Liver (tissue), 3 donors: ENCODE measurements around the gene IQCK.

Source experiments
- CTCF ChIP-seq: fragments of 150-350 bp; IDR thresholded peaks from 2 replicates; pipeline ENCODE4 v1.5.1; 2017; ENCODE audit warnings: improper control_type of control experiment, low read depth, low read length; ENCODE audit not compliant: missing input control
- NR2F2 ChIP-seq: IDR thresholded peaks from 2 replicates; pipeline ENCODE4 v1.6.1; 2016; ENCODE audit warnings: antibody characterized with exemption
- RAD21 ChIP-seq, 2 donors: IDR thresholded peaks; 2 replicates each; pipeline ENCODE4 v1.6.1; 2016; ENCODE audit warnings: antibody characterized with exemption in 2 of 2, mild to moderate bottlenecking in 2 of 2
- donor health status: healthy.
- donor health status: healthy.

DNA sequence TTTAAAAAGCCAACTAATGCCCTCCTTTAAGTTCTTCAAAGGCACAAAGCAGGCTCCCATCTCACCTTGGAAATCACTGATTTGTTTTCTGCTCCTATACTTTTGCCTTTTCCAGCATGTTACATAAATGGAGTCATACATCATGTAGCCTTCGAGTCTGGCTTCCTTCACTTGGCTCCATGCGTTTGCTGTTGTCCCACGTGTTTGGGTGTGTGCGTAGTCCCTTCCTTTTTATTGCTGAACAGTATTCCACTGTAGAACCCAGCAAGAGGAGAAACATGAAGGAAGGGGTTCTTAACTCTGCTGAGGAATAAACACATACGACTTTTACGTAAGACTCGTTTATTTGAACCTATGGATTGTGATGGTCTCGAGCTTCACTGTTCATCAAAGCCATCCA, 84.5 kb downstream of the IQCK start:
- TF ChIP-seq CTCF, result no peak
- no peak for TF ChIP-seq RAD21 (IDR thresholded peaks at IDR 0.05)
- TF ChIP-seq NR2F2, result no peak
